ENCODE data around the gene CRYBA2. TPM values are rescaled to one million over a fixed set of nuclear protein-coding genes. Genes with fewer than 3 reads are reported as not detected.

The CRYBA2 gene
- total and polyA plus RNA-seq, 9 of the 15 experiments (the other 6 are each of a cell fraction or from before 2014, with no cell fraction given), result 0.11 to 1.8 (median 0.62) TPM; not detected in 5

DNA sequence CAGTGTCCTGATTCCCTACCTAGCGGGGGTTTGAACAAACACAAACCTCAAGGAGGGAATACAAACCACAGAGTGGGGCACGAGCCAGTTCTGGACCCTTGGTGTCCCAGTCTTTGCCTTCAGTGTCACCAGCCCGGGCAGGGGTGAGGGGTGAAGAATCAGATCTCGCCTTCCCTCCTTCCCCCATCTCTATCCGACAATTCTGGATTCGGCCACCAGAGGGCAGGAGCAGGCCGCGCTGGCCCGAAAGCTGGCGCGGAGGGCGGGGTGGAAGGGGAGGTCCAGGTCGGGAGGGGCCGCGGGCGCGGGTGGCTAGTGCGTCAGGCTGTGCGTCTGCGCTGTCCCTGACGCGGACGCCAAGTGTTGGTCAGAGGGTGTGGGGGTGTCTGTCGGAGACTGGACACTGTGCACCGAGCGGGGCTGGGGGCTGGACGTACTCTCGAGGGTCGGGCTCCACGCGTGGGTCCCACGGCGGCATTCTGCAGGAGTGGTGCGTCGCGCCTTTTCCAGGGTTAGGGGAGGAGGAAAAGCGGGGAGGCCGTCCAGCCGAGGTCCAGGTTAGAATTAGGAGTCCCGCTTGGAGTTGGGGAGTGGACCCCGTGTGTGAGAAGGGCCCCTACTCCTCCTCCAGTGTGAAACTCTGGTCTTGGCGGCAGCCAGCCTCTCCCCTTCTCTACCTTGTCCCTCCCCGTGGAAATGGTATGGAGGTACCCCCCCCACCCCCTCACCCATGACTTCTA lies 2.9 kb upstream of the CRYBA2 start (continued):
- TF ChIP-seq, protein P1, sequence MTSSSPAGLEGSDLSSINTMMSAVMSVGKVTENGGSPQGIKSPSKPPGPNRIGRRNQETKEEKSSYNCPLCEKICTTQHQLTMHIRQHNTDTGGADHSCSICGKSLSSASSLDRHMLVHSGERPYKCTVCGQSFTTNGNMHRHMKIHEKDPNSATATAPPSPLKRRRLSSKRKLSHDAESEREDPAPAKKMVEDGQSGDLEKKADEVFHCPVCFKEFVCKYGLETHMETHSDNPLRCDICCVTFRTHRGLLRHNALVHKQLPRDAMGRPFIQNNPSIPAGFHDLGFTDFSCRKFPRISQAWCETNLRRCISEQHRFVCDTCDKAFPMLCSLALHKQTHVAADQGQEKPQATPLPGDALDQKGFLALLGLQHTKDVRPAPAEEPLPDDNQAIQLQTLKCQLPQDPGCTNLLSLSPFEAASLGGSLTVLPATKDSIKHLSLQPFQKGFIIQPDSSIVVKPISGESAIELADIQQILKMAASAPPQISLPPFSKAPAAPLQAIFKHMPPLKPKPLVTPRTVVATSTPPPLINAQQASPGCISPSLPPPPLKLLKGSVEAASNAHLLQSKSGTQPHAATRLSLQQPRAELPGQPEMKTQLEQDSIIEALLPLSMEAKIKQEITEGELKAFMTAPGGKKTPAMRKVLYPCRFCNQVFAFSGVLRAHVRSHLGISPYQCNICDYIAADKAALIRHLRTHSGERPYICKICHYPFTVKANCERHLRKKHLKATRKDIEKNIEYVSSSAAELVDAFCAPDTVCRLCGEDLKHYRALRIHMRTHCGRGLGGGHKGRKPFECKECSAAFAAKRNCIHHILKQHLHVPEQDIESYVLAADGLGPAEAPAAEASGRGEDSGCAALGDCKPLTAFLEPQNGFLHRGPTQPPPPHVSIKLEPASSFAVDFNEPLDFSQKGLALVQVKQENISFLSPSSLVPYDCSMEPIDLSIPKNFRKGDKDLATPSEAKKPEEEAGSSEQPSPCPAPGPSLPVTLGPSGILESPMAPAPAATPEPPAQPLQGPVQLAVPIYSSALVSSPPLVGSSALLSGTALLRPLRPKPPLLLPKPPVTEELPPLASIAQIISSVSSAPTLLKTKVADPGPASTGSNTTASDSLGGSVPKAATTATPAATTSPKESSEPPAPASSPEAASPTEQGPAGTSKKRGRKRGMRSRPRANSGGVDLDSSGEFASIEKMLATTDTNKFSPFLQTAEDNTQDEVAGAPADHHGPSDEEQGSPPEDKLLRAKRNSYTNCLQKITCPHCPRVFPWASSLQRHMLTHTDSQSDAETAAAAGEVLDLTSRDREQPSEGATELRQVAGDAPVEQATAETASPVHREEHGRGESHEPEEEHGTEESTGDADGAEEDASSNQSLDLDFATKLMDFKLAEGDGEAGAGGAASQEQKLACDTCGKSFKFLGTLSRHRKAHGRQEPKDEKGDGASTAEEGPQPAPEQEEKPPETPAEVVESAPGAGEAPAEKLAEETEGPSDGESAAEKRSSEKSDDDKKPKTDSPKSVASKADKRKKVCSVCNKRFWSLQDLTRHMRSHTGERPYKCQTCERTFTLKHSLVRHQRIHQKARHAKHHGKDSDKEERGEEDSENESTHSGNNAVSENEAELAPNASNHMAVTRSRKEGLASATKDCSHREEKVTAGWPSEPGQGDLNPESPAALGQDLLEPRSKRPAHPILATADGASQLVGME (CRISPR knock-in tag; IDR thresholded peaks at IDR 0.05), result no peak
- TF ChIP-seq, protein P2, sequence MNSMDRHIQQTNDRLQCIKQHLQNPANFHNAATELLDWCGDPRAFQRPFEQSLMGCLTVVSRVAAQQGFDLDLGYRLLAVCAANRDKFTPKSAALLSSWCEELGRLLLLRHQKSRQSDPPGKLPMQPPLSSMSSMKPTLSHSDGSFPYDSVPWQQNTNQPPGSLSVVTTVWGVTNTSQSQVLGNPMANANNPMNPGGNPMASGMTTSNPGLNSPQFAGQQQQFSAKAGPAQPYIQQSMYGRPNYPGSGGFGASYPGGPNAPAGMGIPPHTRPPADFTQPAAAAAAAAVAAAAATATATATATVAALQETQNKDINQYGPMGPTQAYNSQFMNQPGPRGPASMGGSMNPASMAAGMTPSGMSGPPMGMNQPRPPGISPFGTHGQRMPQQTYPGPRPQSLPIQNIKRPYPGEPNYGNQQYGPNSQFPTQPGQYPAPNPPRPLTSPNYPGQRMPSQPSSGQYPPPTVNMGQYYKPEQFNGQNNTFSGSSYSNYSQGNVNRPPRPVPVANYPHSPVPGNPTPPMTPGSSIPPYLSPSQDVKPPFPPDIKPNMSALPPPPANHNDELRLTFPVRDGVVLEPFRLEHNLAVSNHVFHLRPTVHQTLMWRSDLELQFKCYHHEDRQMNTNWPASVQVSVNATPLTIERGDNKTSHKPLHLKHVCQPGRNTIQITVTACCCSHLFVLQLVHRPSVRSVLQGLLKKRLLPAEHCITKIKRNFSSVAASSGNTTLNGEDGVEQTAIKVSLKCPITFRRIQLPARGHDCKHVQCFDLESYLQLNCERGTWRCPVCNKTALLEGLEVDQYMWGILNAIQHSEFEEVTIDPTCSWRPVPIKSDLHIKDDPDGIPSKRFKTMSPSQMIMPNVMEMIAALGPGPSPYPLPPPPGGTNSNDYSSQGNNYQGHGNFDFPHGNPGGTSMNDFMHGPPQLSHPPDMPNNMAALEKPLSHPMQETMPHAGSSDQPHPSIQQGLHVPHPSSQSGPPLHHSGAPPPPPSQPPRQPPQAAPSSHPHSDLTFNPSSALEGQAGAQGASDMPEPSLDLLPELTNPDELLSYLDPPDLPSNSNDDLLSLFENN (IDR thresholded peaks at IDR 0.05; ENCODE audit: low read depth in 2 of 2, low read length in 2 of 2), result no peak
- TF ChIP-seq ZNF589 (CRISPR knock-in tag; IDR thresholded peaks at IDR 0.05; ENCODE audit: low read depth), result no peak
- TF ChIP-seq FOXK2 (conservative IDR thresholded peaks at IDR 0.05 in 1 of 2, IDR thresholded peaks at IDR 0.05 in 1 of 2; ENCODE audit: low read depth in 2 of 2), result peak; percentile 11 to 40; a peak in 2 of 4 replicates
- no peak for TF ChIP-seq RBM25 (IDR thresholded peaks at IDR 0.05; ENCODE audit: low read depth, low read length, severe bottlenecking)
- no peak for TF ChIP-seq DDX20 (tag; IDR thresholded peaks at IDR 0.05; ENCODE audit: low read depth)
- TF ChIP-seq ZFX (CRISPR knock-in tag; IDR thresholded peaks at IDR 0.05), result peak; percentile 35; the same call in 1 of the 2 replicates
- TF ChIP-seq, protein P3, sequence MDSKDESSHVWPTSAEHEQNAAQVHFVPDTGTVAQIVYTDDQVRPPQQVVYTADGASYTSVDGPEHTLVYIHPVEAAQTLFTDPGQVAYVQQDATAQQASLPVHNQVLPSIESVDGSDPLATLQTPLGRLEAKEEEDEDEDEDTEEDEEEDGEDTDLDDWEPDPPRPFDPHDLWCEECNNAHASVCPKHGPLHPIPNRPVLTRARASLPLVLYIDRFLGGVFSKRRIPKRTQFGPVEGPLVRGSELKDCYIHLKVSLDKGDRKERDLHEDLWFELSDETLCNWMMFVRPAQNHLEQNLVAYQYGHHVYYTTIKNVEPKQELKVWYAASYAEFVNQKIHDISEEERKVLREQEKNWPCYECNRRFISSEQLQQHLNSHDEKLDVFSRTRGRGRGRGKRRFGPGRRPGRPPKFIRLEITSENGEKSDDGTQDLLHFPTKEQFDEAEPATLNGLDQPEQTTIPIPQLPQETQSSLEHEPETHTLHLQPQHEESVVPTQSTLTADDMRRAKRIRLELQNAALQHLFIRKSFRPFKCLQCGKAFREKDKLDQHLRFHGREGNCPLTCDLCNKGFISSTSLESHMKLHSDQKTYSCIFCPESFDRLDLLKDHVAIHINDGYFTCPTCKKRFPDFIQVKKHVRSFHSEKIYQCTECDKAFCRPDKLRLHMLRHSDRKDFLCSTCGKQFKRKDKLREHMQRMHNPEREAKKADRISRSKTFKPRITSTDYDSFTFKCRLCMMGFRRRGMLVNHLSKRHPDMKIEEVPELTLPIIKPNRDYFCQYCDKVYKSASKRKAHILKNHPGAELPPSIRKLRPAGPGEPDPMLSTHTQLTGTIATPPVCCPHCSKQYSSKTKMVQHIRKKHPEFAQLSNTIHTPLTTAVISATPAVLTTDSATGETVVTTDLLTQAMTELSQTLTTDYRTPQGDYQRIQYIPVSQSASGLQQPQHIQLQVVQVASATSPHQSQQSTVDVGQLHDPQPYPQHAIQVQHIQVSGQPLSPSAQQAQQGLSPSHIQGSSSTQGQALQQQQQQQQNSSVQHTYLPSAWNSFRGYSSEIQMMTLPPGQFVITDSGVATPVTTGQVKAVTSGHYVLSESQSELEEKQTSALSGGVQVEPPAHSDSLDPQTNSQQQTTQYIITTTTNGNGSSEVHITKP (IDR thresholded peaks at IDR 0.05; ENCODE audit: partially characterized antibody), result peak; percentile 9
- TF ChIP-seq POLR3G (IDR thresholded peaks at IDR 0.05; ENCODE audit: extremely low read depth, insufficient read length, insufficient replicate concordance), result no peak

All from K562 (cell line).